Esophagus muscularis mucosa (tissue), 4 donors: ENCODE measurements around the gene FTSJ1. TPM values are rescaled to one million over a fixed set of nuclear protein-coding genes. Genes with fewer than 3 reads are reported as not detected.

Experiments
- DNase-seq: peaks from one replicate; pipeline ENCODE4 v3.0.0-alpha.2; 2017; ENCODE audit errors: extremely low spot score
- H3K27ac ChIP-seq, 4 donors: fragments of 200-600 bp; sonication (generic); replicated peaks in 1 of 4; 1 replicate in 3 of 4; 2 replicates in 1 of 4; pipeline ENCODE4 v1.5.1; 2016 to 2019; ENCODE audit warnings: mild to moderate bottlenecking in 1 of 4
- H3K27me3 ChIP-seq, 4 donors: fragments of 200-600 bp; sonication (generic); one replicate each; pipeline versions ENCODE4 v1.5.1 to v1.6.0; 2016 to 2019
- H3K36me3 ChIP-seq, 4 donors: fragments of 200-600 bp; sonication (generic); one replicate each; pipeline ENCODE4 v1.5.1; 2016 to 2019
- H3K4me1 ChIP-seq, 4 donors: fragments of 200-600 bp; sonication (generic); one replicate each; pipeline ENCODE4 v1.5.1; 2016 to 2019
- H3K4me3 ChIP-seq, 4 donors: fragments of 200-600 bp; sonication (generic); 1 replicate in 2 of 4; 2 replicates in 2 of 4; pipeline ENCODE4 v1.5.1; 2016 to 2019; ENCODE audit warnings: mild to moderate bottlenecking in 4 of 4, moderate library complexity in 1 of 4
- H3K9me3 ChIP-seq, 4 donors: fragments of 200-600 bp; sonication (generic); 1 replicate in 3 of 4; 2 replicates in 1 of 4; pipeline ENCODE4 v1.5.1; 2016 to 2019
- EP300 ChIP-seq: sonication (generic); formaldehyde crosslinking; IDR thresholded peaks from one replicate; pipeline ENCODE4 v1.6.1; 2017; ENCODE audit warnings: antibody characterized with exemption
- POLR2A ChIP-seq: fragments of 450-650 bp; IDR thresholded peaks from one replicate; pipeline ENCODE4 v1.6.1; 2017; ENCODE audit warnings: antibody characterized with exemption, moderate library complexity, mild to moderate bottlenecking, low read depth
- POLR2AphosphoS5 ChIP-seq, 2 donors: sonication (generic); formaldehyde crosslinking; IDR thresholded peaks; one replicate each; pipeline ENCODE4 v1.6.1; 2017; ENCODE audit warnings: antibody characterized with exemption in 2 of 2
- WGBS: methylation state at CpG from one replicate; pipeline ENCODE4 v1.1.5; 2018; 5-methylcytosine and 5-hydroxymethylcytosine counted together
- intact Hi-C: fragments of 100-400 bp; cut with DNase I; formaldehyde crosslinking; loops from one replicate; pipeline ENCODE4 v1.15.1; 2023
- total RNA-seq, 4 donors: library from RNA; depleted of rRNA; stranded (reverse); fragments of >200 nt; gene quantifications; one replicate each; pipeline versions ENCODE4 v1.1.0 to v1.2.1, GENCODE V29; 2016
- TF ChIP-seq, protein P1 (sequence below), 3 experiments: fragments of 200-600 bp in 2 of 3; fragments of 450-650 bp in 1 of 3; sonication (generic) in 2 of 3; IDR thresholded peaks; one replicate each; pipeline ENCODE4 v1.5.1; 2017 to 2019; ENCODE audit warnings: antibody characterized with exemption in 3 of 3, mild to moderate bottlenecking in 2 of 3, moderate library complexity in 1 of 3

Gene FTSJ1
- total RNA-seq, 4 donors from 2014 or later, result 38.5 to 47.3 (median 43.9) TPM

DNA sequence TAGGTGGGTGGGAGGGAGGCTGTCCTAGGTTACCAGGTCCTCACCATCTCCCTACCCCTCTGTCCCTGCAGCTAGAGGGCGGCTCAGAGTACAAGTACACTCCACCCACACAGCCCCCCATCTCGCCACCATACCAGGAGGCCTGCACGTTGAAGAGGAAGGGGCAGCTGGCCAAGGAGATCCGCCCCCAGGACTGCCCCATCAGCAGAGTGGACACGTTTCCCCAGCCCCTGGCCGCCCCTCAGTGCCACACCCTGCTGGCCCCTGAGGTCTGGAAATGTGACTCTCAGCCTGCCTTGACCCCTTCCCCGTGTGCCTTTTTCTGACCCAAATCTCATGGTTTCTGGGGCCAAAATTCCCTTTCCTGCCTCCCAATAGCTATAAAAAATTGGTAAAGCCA lies 6.5 kb downstream of the FTSJ1 start:
- Histone ChIP-seq H3K4me1 (peaks cover 0 to 1% (median under 1%) of the 10 kb centered on the region in 4 donors), H3K27me3 (no peaks in the 10 kb centered on the region), H3K4me3 (no peak overlapping the region), H3K27ac (no peak overlapping the region), H3K9me3 (no peaks in the 10 kb centered on the region), H3K36me3 (peaks cover 5 to 49% (median 38%) of the 10 kb centered on the region in 4 donors)
- no peak for DNase-seq
- 83% methylated on average over 1 of the region's 7 CpGs for WGBS
- TF ChIP-seq, protein P1, sequence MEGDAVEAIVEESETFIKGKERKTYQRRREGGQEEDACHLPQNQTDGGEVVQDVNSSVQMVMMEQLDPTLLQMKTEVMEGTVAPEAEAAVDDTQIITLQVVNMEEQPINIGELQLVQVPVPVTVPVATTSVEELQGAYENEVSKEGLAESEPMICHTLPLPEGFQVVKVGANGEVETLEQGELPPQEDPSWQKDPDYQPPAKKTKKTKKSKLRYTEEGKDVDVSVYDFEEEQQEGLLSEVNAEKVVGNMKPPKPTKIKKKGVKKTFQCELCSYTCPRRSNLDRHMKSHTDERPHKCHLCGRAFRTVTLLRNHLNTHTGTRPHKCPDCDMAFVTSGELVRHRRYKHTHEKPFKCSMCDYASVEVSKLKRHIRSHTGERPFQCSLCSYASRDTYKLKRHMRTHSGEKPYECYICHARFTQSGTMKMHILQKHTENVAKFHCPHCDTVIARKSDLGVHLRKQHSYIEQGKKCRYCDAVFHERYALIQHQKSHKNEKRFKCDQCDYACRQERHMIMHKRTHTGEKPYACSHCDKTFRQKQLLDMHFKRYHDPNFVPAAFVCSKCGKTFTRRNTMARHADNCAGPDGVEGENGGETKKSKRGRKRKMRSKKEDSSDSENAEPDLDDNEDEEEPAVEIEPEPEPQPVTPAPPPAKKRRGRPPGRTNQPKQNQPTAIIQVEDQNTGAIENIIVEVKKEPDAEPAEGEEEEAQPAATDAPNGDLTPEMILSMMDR (IDR thresholded peaks at IDR 0.05), result no peak
- TF ChIP-seq POLR2AphosphoS5 (IDR thresholded peaks at IDR 0.05) (no peak), POLR2A (no peak), EP300 (no peak)
- intact Hi-C loops, result no loop called here

DNA sequence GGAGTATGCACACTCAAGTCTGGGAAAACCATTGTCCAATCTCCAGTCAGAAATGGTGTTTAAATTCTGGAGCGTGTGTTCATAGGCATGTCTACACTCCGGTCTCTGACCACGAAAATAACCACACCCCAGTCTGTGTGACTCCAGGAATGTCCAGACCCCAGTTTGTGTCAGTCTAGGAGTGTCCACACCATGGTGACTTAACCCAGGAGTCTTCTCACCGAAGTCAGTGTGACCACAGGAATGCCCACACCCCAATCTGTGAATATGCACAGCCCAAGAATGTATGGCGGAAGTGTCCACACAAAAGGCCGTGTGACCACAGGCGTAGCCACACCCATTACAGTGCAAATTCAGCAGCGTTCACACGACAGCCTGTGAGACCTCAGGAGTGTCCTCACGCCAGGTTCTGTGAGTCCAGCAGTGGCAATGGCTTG lies 11.4 kb downstream of the FTSJ1 start:
- no peaks in the 10 kb centered on the region for H3K9me3 ChIP-seq
- no peaks in the 10 kb centered on the region for H3K4me1 ChIP-seq
- H3K27me3 ChIP-seq, result no peaks in the 10 kb centered on the region
- H3K36me3 ChIP-seq, result peaks cover 0 to 24% (median 19%) of the 10 kb centered on the region in 4 donors
- H3K4me3 ChIP-seq, result no peak overlapping the region
- intact Hi-C loops, result no loop called here
- WGBS, result 73% methylated on average over 7 of the region's 10 CpGs
- H3K27ac ChIP-seq, result no peak overlapping the region
- no peak for DNase-seq
- TF ChIP-seq POLR2AphosphoS5 (IDR thresholded peaks at IDR 0.05), result no peak
- TF ChIP-seq EP300, result no peak
- TF ChIP-seq, protein P1 (IDR thresholded peaks at IDR 0.05), result no peak
- no peak for TF ChIP-seq POLR2A

DNA sequence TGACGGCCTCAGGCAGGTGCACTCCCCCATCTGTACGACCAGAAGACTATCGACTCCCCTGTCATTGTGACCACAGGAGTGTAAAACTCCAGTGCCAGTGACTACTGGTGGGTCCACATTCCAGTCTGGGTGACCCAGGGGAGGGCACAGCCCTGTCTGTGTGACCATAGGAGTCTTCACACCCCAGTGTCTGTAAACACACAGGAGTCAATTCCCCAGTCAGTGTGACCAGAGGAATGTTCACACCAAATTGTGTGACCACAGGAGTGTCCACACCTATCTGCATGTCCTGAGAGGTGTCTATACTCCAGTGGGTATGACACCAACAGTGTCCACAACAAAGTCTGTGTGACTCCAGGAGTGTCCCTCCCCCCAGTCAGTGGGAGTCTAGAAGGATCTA lies 12.0 kb downstream of the FTSJ1 start:
- H3K9me3 ChIP-seq, result no peaks in the 10 kb centered on the region
- no peak overlapping the region for H3K27ac ChIP-seq
- WGBS, result 70% methylated on average over 3 of the region's 3 CpGs
- no peak overlapping the region for H3K4me3 ChIP-seq
- TF ChIP-seq, protein P1 (IDR thresholded peaks at IDR 0.05), result no peak
- TF ChIP-seq POLR2A, result no peak
- no peak for TF ChIP-seq EP300
- TF ChIP-seq POLR2AphosphoS5 (IDR thresholded peaks at IDR 0.05), result no peak
- no peaks in the 10 kb centered on the region for H3K4me1 ChIP-seq
- H3K36me3 ChIP-seq, result peaks cover 0 to 20% (median 13%) of the 10 kb centered on the region in 4 donors
- H3K27me3 ChIP-seq, result no peaks in the 10 kb centered on the region
- intact Hi-C loops, result no loop called here
- DNase-seq, result no peak

DNA sequence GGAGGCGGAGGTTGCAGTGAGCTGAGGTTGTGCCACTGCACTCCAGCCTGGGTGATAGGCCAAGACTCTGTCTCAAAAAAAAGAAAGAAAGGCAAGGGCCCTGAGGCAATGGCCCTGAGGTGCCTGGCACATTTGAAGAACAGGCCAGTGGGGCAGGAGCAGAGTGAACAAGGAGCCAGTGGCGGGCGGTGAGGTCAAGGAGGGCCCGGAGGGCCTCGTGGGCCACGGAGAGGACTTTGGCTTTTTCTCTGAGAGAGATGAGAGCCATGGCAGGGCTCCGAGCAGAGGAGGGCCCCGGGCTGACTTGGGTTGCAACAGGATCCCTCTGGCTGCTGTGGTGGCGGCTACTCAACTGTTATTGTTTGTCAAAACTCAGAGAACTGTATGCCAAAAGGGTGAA lies 13.3 kb downstream of the FTSJ1 start:
- WGBS, result 77% methylated on average over 8 of the region's 9 CpGs
- no peak for DNase-seq

DNA sequence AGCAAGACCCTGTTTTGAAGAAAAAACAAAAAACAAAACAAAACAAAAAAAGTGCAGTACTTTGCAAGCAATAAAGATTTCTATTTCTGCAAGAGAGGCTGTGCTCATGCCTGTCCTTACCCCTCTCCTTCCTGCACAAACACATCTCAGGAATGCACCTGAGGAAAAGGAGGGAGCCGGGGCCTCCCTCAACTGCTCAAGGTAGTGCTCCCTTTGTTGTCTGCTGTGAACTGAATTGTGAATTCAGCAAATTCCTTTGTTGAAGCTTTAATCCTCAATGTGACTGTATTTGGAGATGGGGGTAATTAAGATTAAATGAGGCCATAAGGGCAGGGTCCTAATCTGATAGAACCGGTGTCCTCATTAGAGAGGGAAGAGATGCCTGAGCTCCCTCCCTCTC lies 13.9 kb downstream of the FTSJ1 start:
- Histone ChIP-seq H3K27me3 (no peaks in the 10 kb centered on the region), H3K4me1 (peaks cover 0 to 3% (median 0%) of the 10 kb centered on the region in 4 donors), H3K27ac (no peak overlapping the region), H3K4me3 (no peak overlapping the region), H3K9me3 (no peaks in the 10 kb centered on the region), H3K36me3 (peaks cover 0 to 3% (median 0%) of the 10 kb centered on the region in 4 donors)
- TF ChIP-seq POLR2AphosphoS5 (IDR thresholded peaks at IDR 0.05) (no peak), EP300 (no peak), POLR2A (no peak)
- TF ChIP-seq, protein P1 (IDR thresholded peaks at IDR 0.05), result no peak
- intact Hi-C loops, result no loop called here
- WGBS, result 96% methylated on average over 2 of the region's 2 CpGs
- DNase-seq, result no peak

More for the DNA sequence above, 13.3 kb downstream of the FTSJ1 start:
- H3K27ac ChIP-seq, result no peak overlapping the region
- peaks cover 0 to 8% (median 1%) of the 10 kb centered on the region in 4 donors for H3K36me3 ChIP-seq
- H3K9me3 ChIP-seq, result no peaks in the 10 kb centered on the region
- peaks cover 0 to 3% (median 0%) of the 10 kb centered on the region in 4 donors for H3K4me1 ChIP-seq
- no peaks in the 10 kb centered on the region for H3K27me3 ChIP-seq
- TF ChIP-seq POLR2AphosphoS5 (IDR thresholded peaks at IDR 0.05), result no peak
- no peak overlapping the region for H3K4me3 ChIP-seq
- intact Hi-C loops, result no loop called here
